Measurements from ENCODE around the gene NDST4. TPM values are rescaled to one million over a fixed set of nuclear protein-coding genes. Genes with fewer than 3 reads are reported as not detected.

The NDST4 gene
- total RNA-seq, 1 experiment from 2014 or later, result not detected

GRCh38 chr4:114807759-114808404 is 305.5 kb downstream of the NDST4 start:
- Histone ChIP-seq H3K23ac (ENCODE audit: insufficient read length, low read depth, low read length) (no peak overlapping the region), H2AFZ (ENCODE audit: low read length) (peak overlapping the region; percentile 84), H3K9ac (ENCODE audit: extremely low read depth, insufficient read length, low read length) (no peak overlapping the region), H2AK5ac (ENCODE audit: insufficient read length, low read length) (no peak overlapping the region), H3K14ac (ENCODE audit: insufficient read depth, low read length) (no peak overlapping the region), H3K23me2 (ENCODE audit: insufficient read length, low read depth, low read length, poor library complexity, severe bottlenecking) (no peaks in the 10 kb centered on the region), H2BK120ac (ENCODE audit: low read depth, low read length, poor library complexity, severe bottlenecking) (no peak overlapping the region), H3K27me3 (ENCODE audit: insufficient read depth, low read length) (no peaks in the 10 kb centered on the region), H3T11ph (ENCODE audit: low read length) (no peak overlapping the region), H4K8ac (replicated peaks; ENCODE audit: insufficient read length, low read depth, low read length) (no peak overlapping the region), H3K79me2 (ENCODE audit: insufficient read depth, low read length) (no peaks in the 10 kb centered on the region), H2BK5ac (ENCODE audit: insufficient read length, low read length) (no peak overlapping the region), H2BK20ac (ENCODE audit: low read depth, low read length, poor library complexity, severe bottlenecking) (no peak overlapping the region), H2BK12ac (ENCODE audit: insufficient read length, low read depth, low read length) (no peak overlapping the region), H4K5ac (ENCODE audit: insufficient read length, low read depth, low read length) (no peak overlapping the region), H3K9me3 (ENCODE audit: control insufficient read depth, low read depth, low read length) (no peaks in the 10 kb centered on the region), H3K4me1 (ENCODE audit: insufficient read depth, low read length) (no peaks in the 10 kb centered on the region), H2BK15ac (ENCODE audit: low read depth, low read length) (no peak overlapping the region), H3K79me1 (ENCODE audit: insufficient read depth, low read depth, low read length, poor library complexity, severe bottlenecking) (no peaks in the 10 kb centered on the region), H4K91ac (ENCODE audit: insufficient read length, low read depth, low read length) (no peak overlapping the region), H3K56ac (ENCODE audit: insufficient read length, low read depth, low read length) (no peak overlapping the region), H3K27ac (ENCODE audit: insufficient read length, low read depth, low read length) (no peak overlapping the region), H3K18ac (ENCODE audit: insufficient read length, low read depth, low read length) (no peak overlapping the region), H3K4me2 (ENCODE audit: insufficient read depth, insufficient read length, low read length) (no peak overlapping the region), H4K20me1 (ENCODE audit: control insufficient read depth, insufficient read depth, insufficient read length) (no peaks in the 10 kb centered on the region), H3K4ac (ENCODE audit: low read depth, low read length) (no peak overlapping the region)
- peak; percentile 92 for TF ChIP-seq CTCF (conservative IDR thresholded peaks at IDR 0.05)
- peak; percentile 71 for DNase-seq
- peak overlapping the region in 1 of 3 experiments; percentile 37; a peak in 1 of 7 replicates for H3K27ac Mint-ChIP-seq
- no peaks in the 10 kb centered on the region for H3K27me3 Mint-ChIP-seq (ENCODE audit: low read depth)
- WGBS (ENCODE audit: extremely low coverage, insufficient read length, low lambda C conversion rate), result no CpG with 5 or more reads among the region's 14 CpGs
- H3K4me3 Mint-ChIP-seq, result no peak overlapping the region
- H3K4me1 Mint-ChIP-seq, result peaks cover 3% of the 10 kb centered on the region in 2 experiments; a peak in 2 of 4 replicates
- H3K9me3 Mint-ChIP-seq, result no peaks in the 10 kb centered on the region
- H3K36me3 Mint-ChIP-seq (ENCODE audit: insufficient read depth in 1 of 3, low read depth in 3 of 3), result no peaks in the 10 kb centered on the region

Measured in H9 (cell line).